HG03442 (cell line): Measurements from ENCODE around the gene GOLGA6L2.
"Not testable (repeated sequence)": the region's sequence is repeated elsewhere in the genome, so short reads cannot be mapped to it uniquely, and the experiment has no call there.

Experiments used
- ATAC-seq: cut with Tn5 transposase; IDR thresholded peaks from one replicate; pipeline ENCODE4 v1.9.1; 2021; ENCODE audit warnings: mild to moderate bottlenecking, moderate library complexity; ENCODE audit not compliant: unreplicated experiment

The GOLGA6L2 gene

GRCh38 chr15:23434699-23435098 is 12.3 kb downstream of the GOLGA6L2 start:
- not testable (repeated sequence) for ATAC-seq

DNA sequence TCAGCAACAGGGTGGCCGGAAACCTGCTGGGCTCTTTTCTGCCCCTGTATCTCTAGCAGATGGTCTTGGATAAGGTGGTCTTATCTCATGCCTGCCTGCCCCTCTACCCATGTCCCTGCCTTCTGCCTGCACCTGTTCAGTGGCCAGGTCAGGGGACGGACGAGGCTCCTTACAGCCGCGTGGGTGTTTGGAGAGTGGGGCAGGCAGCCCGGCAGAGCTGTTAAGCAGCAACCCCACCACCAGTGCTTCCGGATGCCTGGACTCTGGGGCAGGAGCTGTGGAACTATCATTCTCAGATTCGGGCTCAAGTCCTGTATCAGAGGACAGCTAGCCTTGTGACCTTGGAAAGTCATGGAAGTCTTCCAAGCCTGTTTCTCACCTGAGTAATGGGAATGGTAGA is 21.7 kb downstream of the GOLGA6L2 start:
- ATAC-seq: not testable (repeated sequence)

- no peak for ATAC-seq
Observed at GRCh38 chr15:23424111-23424904, 22.7 kb downstream of the GOLGA6L2 start.

DNA sequence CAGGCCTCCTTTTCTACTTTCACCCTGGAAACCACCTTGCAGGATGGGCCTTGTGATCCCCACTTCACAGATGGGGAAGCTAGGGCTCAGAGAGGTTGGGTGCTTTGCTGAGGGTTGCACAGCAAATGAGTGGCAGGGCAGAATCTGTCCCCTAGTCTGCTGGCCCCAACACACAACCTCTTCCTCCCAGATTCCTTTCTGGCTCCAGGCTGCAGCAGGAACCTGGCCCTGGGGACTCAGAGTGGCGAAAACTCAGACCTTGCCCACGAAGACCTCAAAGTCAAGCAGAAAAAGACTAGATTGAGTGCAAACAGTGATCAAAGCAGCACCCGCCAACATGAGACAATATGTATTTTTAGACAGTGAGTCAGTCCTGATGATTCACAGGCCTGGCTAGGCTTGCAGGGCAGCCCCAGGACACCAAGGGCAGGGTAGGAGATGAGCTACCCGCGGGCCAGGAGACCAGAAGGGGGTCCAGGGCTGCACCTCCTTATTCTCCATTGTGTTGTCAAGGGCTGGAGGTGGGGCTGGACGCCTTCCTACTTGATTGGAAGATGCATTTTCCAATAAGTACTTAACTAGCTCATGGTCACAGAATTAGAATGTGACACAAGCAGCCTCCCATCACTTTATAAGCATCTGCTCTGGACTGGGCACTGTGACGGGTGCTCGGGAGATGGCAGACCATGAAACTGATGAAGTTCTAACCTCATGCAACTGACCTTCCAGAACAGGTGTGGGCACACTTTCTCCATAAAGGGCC is 23.9 kb downstream of the GOLGA6L2 start:
- ATAC-seq: peak; percentile 90

- no peak for ATAC-seq
Observed at GRCh38 chr15:23422099-23422945, 24.7 kb downstream of the GOLGA6L2 start.

- no peak for ATAC-seq
Observed at GRCh38 chr15:23420806-23421575, 26.1 kb downstream of the GOLGA6L2 start.

DNA sequence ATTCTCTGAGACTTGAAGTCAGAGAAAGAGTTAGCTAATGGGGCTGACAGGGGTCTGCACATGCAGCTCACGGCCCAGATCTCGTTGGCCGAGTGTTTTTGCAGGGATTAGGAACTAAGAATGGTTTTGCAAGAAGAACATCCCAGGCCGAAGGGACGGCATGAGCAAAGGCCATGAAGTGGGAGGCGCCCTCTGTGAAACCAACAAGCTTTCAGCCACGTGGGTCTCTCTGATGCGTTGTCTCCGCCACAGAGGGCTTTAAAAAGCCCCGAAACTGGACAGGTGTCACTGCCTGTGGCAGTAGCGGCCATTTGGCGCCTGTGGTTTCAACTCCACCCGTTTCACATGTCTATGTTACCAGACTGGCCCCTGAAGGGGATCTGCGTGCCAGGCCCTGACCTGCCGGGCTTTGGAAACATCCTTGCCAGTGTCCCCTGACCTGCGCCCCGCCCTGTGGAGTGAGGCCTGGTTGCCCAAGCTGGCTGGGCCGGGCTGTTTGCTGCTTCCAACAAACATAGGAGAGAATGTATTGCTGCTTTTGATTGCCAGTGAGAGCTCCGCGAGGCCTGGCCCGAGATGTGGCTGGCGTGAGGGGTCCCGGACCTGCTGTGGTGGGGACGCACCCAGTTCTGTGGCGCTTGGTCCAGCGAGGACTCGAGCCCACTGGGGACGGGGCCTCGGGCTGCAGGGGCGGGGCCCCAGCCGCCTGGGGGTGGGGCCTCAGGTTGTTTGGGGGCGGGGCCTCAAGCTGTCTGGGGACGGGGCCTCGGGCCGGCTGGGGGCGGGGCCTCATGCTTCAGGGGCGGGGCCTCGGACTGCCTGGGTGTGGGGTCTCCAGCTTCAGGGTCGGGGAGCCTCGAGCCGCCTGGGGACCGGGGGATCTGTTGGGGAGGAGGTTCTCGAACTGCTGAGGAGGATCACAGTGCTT is 30.4 kb downstream of the GOLGA6L2 start:
- peak; percentile 45 for ATAC-seq

- ATAC-seq: not testable (repeated sequence)
Observed at GRCh38 chr15:23415866-23416265, 31.2 kb downstream of the GOLGA6L2 start.

GRCh38 chr15:23415321-23415865 is 31.6 kb downstream of the GOLGA6L2 start:
- no peak for ATAC-seq

DNA sequence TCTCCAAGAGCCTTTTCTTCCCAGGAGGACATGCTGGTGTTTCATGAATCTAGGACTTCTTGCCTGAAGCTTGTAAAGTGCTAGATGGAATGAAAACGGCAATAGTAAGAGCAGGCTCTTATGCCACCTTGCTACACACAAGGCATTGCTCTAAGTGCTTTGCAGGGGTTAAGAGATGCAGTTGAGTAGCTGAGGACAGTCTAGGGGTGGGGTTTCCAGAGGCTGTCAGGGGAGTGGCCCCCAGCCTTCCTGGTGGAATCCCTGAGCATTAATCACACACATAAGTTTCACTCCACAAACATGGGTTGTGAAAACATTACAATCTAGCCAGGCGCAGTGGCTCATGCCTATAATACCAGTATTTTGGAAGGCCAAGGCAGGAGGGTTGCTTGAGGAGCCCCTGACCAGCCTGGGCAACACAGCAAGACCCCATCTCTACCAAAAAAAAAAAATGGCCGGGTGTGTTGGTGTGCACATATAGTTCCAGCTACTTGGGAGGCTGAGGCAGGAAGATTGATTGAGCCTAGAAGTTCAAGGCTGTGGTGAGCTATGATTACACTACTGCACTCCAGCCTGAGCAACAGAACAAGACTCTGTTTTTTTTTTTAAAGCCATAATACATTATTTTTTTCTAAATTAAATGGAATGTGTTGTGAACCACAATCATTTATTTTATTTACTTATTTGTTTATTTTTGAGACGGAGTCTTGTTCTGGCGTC is 34.0 kb downstream of the GOLGA6L2 start:
- ATAC-seq: not testable (repeated sequence)

- no peak for ATAC-seq
Observed at GRCh38 chr15:23411841-23412240, 35.2 kb downstream of the GOLGA6L2 start.

DNA sequence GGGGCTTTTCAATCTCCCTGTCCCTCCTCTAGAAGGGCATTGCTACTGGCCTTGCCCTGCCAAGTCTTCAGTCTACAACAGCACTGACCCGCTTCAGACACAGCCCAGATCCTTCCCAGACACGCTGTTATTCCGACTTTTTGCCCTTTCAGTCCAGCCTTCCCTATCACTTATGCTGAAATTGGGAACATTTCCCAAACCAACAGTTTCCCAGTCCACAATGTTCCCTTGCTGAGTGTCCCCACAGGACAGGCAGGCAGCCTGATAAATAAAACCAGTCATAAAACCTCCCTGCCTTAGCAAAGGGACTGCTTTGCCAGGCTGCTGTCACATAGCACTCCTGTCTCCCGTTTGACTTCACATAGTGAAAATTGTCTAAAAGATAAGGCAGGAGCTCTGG is 43.5 kb downstream of the GOLGA6L2 start:
- no peak for ATAC-seq

GRCh38 chr15:23402544-23402943 is 44.5 kb downstream of the GOLGA6L2 start:
- ATAC-seq: no peak

- no peak for ATAC-seq
Observed at GRCh38 chr15:23402140-23402539, 44.9 kb downstream of the GOLGA6L2 start.

GRCh38 chr15:23401627-23402026 is 45.4 kb downstream of the GOLGA6L2 start:
- no peak for ATAC-seq

GRCh38 chr15:23399207-23399606 is 47.8 kb downstream of the GOLGA6L2 start:
- ATAC-seq: not testable (repeated sequence)

GRCh38 chr15:23398357-23398756 is 48.7 kb downstream of the GOLGA6L2 start:
- ATAC-seq: not testable (repeated sequence)

- no peak for ATAC-seq
Observed at GRCh38 chr15:23397779-23398178, 49.3 kb downstream of the GOLGA6L2 start.
